Activated naive CD4-positive, alpha-beta T cell treated with anti-CD3 and anti-CD28 coated beads, Interleukin-2, amount 50 U/mL, for 24 hours (primary cell): ENCODE measurements around the gene PTPRE.

Experiments used
- H3K27ac Mint-ChIP-seq: one replicate; pipeline ENCODE4 v1.8.0; 2021; ENCODE audit warnings: mild to moderate bottlenecking, mixed read lengths
- H3K27me3 Mint-ChIP-seq: one replicate; pipeline ENCODE4 v1.8.0; 2021; ENCODE audit warnings: mixed read lengths
- H3K36me3 Mint-ChIP-seq: one replicate; pipeline ENCODE4 v1.8.0; 2021; ENCODE audit warnings: mixed read lengths
- H3K4me1 Mint-ChIP-seq: one replicate; pipeline ENCODE4 v1.8.0; 2021; ENCODE audit warnings: mixed read lengths
- H3K4me3 Mint-ChIP-seq: one replicate; pipeline ENCODE4 v1.8.0; 2021; ENCODE audit warnings: mild to moderate bottlenecking, mixed read lengths
- H3K9me3 Mint-ChIP-seq: one replicate; pipeline ENCODE4 v1.8.0; 2021; ENCODE audit warnings: mixed read lengths

PTPRE gene

GRCh38 chr10:128097783-128098182 is 190.9 kb downstream of the PTPRE start:
- H3K4me3 Mint-ChIP-seq, result no peak overlapping the region
- H3K36me3 Mint-ChIP-seq, result no peaks in the 10 kb centered on the region
- peaks cover 40% of the 10 kb centered on the region for H3K4me1 Mint-ChIP-seq

DNA sequence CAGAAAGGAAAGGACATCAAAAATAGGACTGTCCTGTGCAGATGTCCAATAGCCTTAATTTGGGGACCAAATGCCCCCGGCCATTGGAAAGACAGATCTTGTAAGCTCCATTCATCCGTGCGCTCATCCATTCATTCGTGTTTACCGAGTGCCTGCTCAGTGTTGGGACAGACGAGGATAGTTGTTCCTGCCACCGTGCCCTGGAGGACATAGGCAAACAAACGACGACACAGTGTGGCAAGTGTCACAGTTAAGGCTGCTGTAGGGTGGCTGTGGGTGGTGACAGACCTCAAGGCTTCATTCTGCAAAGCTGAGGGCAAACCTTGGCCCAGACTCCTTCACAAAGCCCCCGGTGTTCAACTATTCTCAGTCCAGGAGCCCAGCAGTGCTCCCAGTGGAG is 191.7 kb downstream of the PTPRE start:
- H3K36me3 Mint-ChIP-seq, result no peaks in the 10 kb centered on the region
- no peak overlapping the region for H3K4me3 Mint-ChIP-seq
- H3K27me3 Mint-ChIP-seq, result no peaks in the 10 kb centered on the region
- H3K9me3 Mint-ChIP-seq, result no peaks in the 10 kb centered on the region
- peaks cover 49% of the 10 kb centered on the region for H3K4me1 Mint-ChIP-seq
- no peak overlapping the region for H3K27ac Mint-ChIP-seq

More at GRCh38 chr10:128097783-128098182, 190.9 kb downstream of the PTPRE start:
- Mint-ChIP-seq H3K27me3 (no peaks in the 10 kb centered on the region), H3K9me3 (no peaks in the 10 kb centered on the region), H3K27ac (no peak overlapping the region)

GRCh38 chr10:128099901-128100300 is 193.0 kb downstream of the PTPRE start:
- H3K4me3 Mint-ChIP-seq, result no peak overlapping the region
- H3K4me1 Mint-ChIP-seq, result peaks cover 61% of the 10 kb centered on the region
- no peaks in the 10 kb centered on the region for H3K27me3 Mint-ChIP-seq
- H3K27ac Mint-ChIP-seq, result no peak overlapping the region
- H3K9me3 Mint-ChIP-seq, result no peaks in the 10 kb centered on the region
- no peaks in the 10 kb centered on the region for H3K36me3 Mint-ChIP-seq

GRCh38 chr10:128101901-128102300 is 195.0 kb downstream of the PTPRE start:
- H3K36me3 Mint-ChIP-seq, result no peaks in the 10 kb centered on the region
- H3K27ac Mint-ChIP-seq, result no peak overlapping the region
- peaks cover 46% of the 10 kb centered on the region for H3K4me1 Mint-ChIP-seq
- H3K4me3 Mint-ChIP-seq, result no peak overlapping the region
- no peaks in the 10 kb centered on the region for H3K9me3 Mint-ChIP-seq
- H3K27me3 Mint-ChIP-seq, result no peaks in the 10 kb centered on the region

- H3K27me3 Mint-ChIP-seq, result no peaks in the 10 kb centered on the region
- no peaks in the 10 kb centered on the region for H3K36me3 Mint-ChIP-seq
- peaks cover 45% of the 10 kb centered on the region for H3K4me1 Mint-ChIP-seq
- peak overlapping the region; percentile 45 for H3K4me3 Mint-ChIP-seq
- no peaks in the 10 kb centered on the region for H3K9me3 Mint-ChIP-seq
- peak overlapping the region; percentile 79 for H3K27ac Mint-ChIP-seq
These were observed 195.8 kb downstream of the PTPRE start for GRCh38 chr10:128102480-128103228.

- no peaks in the 10 kb centered on the region for H3K9me3 Mint-ChIP-seq
- no peaks in the 10 kb centered on the region for H3K27me3 Mint-ChIP-seq
These were observed 196.4 kb downstream of the PTPRE start for GRCh38 chr10:128103229-128103714.

GRCh38 chr10:128105383-128105782 is 198.5 kb downstream of the PTPRE start:
- no peaks in the 10 kb centered on the region for H3K36me3 Mint-ChIP-seq

More at GRCh38 chr10:128103229-128103714, 196.4 kb downstream of the PTPRE start:
- H3K27ac Mint-ChIP-seq, result peak overlapping the region; percentile 79
- H3K36me3 Mint-ChIP-seq, result no peaks in the 10 kb centered on the region
- peak overlapping the region; percentile 45 for H3K4me3 Mint-ChIP-seq
- H3K4me1 Mint-ChIP-seq, result peaks cover 40% of the 10 kb centered on the region

GRCh38 chr10:128109707-128110106 is 202.8 kb downstream of the PTPRE start:
- no peaks in the 10 kb centered on the region for H3K9me3 Mint-ChIP-seq
- no peak overlapping the region for H3K27ac Mint-ChIP-seq
- no peak overlapping the region for H3K4me3 Mint-ChIP-seq
- peaks cover 5% of the 10 kb centered on the region for H3K4me1 Mint-ChIP-seq
- H3K27me3 Mint-ChIP-seq, result no peaks in the 10 kb centered on the region
- no peaks in the 10 kb centered on the region for H3K36me3 Mint-ChIP-seq

More at GRCh38 chr10:128105383-128105782, 198.5 kb downstream of the PTPRE start:
- Mint-ChIP-seq H3K27ac (no peak overlapping the region), H3K9me3 (no peaks in the 10 kb centered on the region), H3K4me3 (no peak overlapping the region), H3K27me3 (no peaks in the 10 kb centered on the region), H3K4me1 (peaks cover 40% of the 10 kb centered on the region)

- Mint-ChIP-seq H3K27ac (no peak overlapping the region), H3K9me3 (no peaks in the 10 kb centered on the region), H3K4me1 (no peaks in the 10 kb centered on the region), H3K36me3 (no peaks in the 10 kb centered on the region), H3K4me3 (no peak overlapping the region), H3K27me3 (no peaks in the 10 kb centered on the region)
These were observed 203.4 kb downstream of the PTPRE start for GRCh38 chr10:128110339-128110738.

DNA sequence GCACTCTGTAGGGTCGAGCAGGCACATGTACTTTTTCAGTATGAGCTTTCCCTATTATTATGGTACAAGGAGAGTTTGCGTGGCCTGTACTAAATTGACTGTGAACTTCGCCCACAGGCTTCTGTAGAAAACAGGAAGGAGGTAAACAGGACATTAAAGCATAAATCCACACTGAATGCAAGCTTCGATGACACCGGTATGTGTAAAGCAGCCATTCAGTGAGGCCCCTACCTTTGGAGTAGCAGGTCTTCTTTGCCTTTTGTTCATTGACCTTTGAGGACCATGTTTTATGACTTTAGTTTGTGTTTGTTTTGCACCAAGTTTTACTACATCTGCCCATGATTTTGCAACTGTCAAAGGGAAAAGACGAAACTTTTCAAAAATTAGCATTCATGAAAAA is 204.8 kb downstream of the PTPRE start:
- Mint-ChIP-seq H3K27ac (no peak overlapping the region), H3K36me3 (no peaks in the 10 kb centered on the region), H3K4me1 (no peaks in the 10 kb centered on the region), H3K4me3 (no peak overlapping the region), H3K9me3 (no peaks in the 10 kb centered on the region), H3K27me3 (no peaks in the 10 kb centered on the region)

DNA sequence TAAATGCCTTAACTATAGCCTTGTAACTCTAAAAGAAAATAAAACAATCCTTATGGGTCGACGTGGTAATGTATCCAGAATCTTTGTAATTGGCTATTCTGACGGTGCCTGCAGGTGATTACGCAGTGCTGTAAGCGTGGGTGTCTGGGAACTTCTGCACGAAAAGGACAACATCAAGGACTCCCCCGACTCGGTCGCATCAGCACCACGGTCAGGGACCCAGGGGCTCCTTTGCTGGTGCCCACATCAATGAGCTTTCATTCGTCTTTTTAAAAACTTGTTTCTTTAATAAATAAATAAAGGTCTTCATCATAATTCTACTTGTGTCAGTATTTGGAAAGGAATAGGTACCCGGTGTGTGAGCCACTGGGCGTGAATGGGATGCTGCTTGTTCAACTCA is 206.1 kb downstream of the PTPRE start:
- Mint-ChIP-seq H3K27me3 (no peaks in the 10 kb centered on the region), H3K27ac (no peak overlapping the region), H3K4me1 (no peaks in the 10 kb centered on the region), H3K4me3 (no peak overlapping the region), H3K36me3 (no peaks in the 10 kb centered on the region), H3K9me3 (no peaks in the 10 kb centered on the region)

- H3K27me3 Mint-ChIP-seq, result no peaks in the 10 kb centered on the region
- H3K36me3 Mint-ChIP-seq, result no peaks in the 10 kb centered on the region
These were observed 208.0 kb downstream of the PTPRE start for GRCh38 chr10:128114901-128115300.

DNA sequence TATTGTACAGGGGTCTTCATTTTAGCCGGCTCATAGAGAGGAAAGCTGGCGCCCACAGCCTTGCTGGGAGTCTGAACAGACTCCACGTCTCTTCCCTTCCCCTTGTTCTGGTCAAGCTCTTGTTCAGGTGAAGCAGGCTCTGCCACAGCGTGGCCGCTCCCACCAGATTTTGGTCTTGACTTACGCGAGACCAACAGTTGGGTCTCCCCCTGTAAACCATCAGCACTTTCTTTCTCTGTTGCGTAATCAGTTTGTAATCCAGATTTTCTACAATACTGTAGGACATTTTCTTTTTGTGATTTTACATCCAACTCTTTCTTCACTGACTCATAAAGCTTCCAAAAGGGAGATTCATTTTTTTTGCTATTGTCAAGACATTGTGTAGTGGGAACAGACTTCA is 208.5 kb downstream of the PTPRE start:
- no peaks in the 10 kb centered on the region for H3K9me3 Mint-ChIP-seq
- no peaks in the 10 kb centered on the region for H3K27me3 Mint-ChIP-seq
- no peaks in the 10 kb centered on the region for H3K36me3 Mint-ChIP-seq
- H3K4me3 Mint-ChIP-seq, result no peak overlapping the region
- H3K27ac Mint-ChIP-seq, result no peak overlapping the region
- no peaks in the 10 kb centered on the region for H3K4me1 Mint-ChIP-seq

More at GRCh38 chr10:128114901-128115300, 208.0 kb downstream of the PTPRE start:
- no peak overlapping the region for H3K27ac Mint-ChIP-seq
- H3K9me3 Mint-ChIP-seq, result no peaks in the 10 kb centered on the region
- no peaks in the 10 kb centered on the region for H3K4me1 Mint-ChIP-seq
- H3K4me3 Mint-ChIP-seq, result no peak overlapping the region

- H3K9me3 Mint-ChIP-seq, result no peaks in the 10 kb centered on the region
- no peaks in the 10 kb centered on the region for H3K4me1 Mint-ChIP-seq
- H3K4me3 Mint-ChIP-seq, result no peak overlapping the region
- H3K27ac Mint-ChIP-seq, result no peak overlapping the region
- H3K36me3 Mint-ChIP-seq, result no peaks in the 10 kb centered on the region
- H3K27me3 Mint-ChIP-seq, result peaks cover 6% of the 10 kb centered on the region
These were observed 209.3 kb downstream of the PTPRE start for GRCh38 chr10:128116187-128116586.

GRCh38 chr10:128116851-128117615 is 210.1 kb downstream of the PTPRE start:
- H3K36me3 Mint-ChIP-seq, result no peaks in the 10 kb centered on the region
- H3K27me3 Mint-ChIP-seq, result peaks cover 7% of the 10 kb centered on the region
- H3K27ac Mint-ChIP-seq, result no peak overlapping the region
- no peak overlapping the region for H3K4me3 Mint-ChIP-seq
- no peaks in the 10 kb centered on the region for H3K4me1 Mint-ChIP-seq
- no peaks in the 10 kb centered on the region for H3K9me3 Mint-ChIP-seq
